ENCODE measurements around the gene CCDC30. TPM values are rescaled to one million over a fixed set of nuclear protein-coding genes. Genes with fewer than 3 reads are reported as not detected.

Gene CCDC30
- total and polyA plus RNA-seq, 5 donors from 2014 or later = 0.40 to 6.1 (median 1.3) TPM

GRCh38 chr1:42422737-42423136, 40.3 kb upstream of the CCDC30 start:
- Mint-ChIP-seq H3K27me3 (peaks cover 18% of the 10 kb centered on the region), H3K9me3 (peaks cover 0 to 2% (median 0%) of the 10 kb centered on the region in 7 donors), H3K27ac (no peak overlapping the region), H3K4me1 (no peaks in the 10 kb centered on the region), H3K4me3 (no peak overlapping the region), H3K36me3 (no peaks in the 10 kb centered on the region)
- Histone ChIP-seq H3K27me3 (ENCODE audit: control insufficient read depth, insufficient read depth, low read length) (peaks cover 3% of the 10 kb centered on the region), H3K36me3 (ENCODE audit: control insufficient read depth, insufficient read depth, low read length) (no peaks in the 10 kb centered on the region), H3K4me3 (ENCODE audit: low read depth, low read length) (no peak overlapping the region), H3K9me3 (ENCODE audit: control insufficient read depth in 2 of 2, low read length in 2 of 2) (no peaks in the 10 kb centered on the region), H3K4me1 (ENCODE audit: control insufficient read depth, insufficient read depth, low read length, poor library complexity, severe bottlenecking) (no peaks in the 10 kb centered on the region), H3K27ac (ENCODE audit: insufficient read depth, low read length, poor library complexity, severe bottlenecking) (no peak overlapping the region)
- no peak for DNase-seq
- no peak for ATAC-seq (ENCODE audit: low read depth in 2 of 2)

- H3K27me3 Mint-ChIP-seq = peaks cover 18% of the 10 kb centered on the region
- H3K9me3 ChIP-seq (ENCODE audit: control insufficient read depth in 2 of 2, low read length in 2 of 2) = no peaks in the 10 kb centered on the region
- no peak for DNase-seq
- H3K27ac Mint-ChIP-seq = no peak overlapping the region
- no peak overlapping the region for H3K4me3 Mint-ChIP-seq
- no peak for ATAC-seq (ENCODE audit: low read depth in 2 of 2)
- H3K4me1 Mint-ChIP-seq = no peaks in the 10 kb centered on the region
- H3K27me3 ChIP-seq (ENCODE audit: control insufficient read depth, insufficient read depth, low read length) = peaks cover 3% of the 10 kb centered on the region
- H3K4me3 ChIP-seq (ENCODE audit: low read depth, low read length) = no peak overlapping the region
- no peaks in the 10 kb centered on the region for H3K36me3 Mint-ChIP-seq
- no peak overlapping the region for H3K27ac ChIP-seq (ENCODE audit: insufficient read depth, low read length, poor library complexity, severe bottlenecking)
- H3K36me3 ChIP-seq (ENCODE audit: control insufficient read depth, insufficient read depth, low read length) = no peaks in the 10 kb centered on the region
- no peaks in the 10 kb centered on the region for H3K4me1 ChIP-seq (ENCODE audit: control insufficient read depth, insufficient read depth, low read length, poor library complexity, severe bottlenecking)
- peaks cover 0 to 2% (median 0%) of the 10 kb centered on the region in 7 donors for H3K9me3 Mint-ChIP-seq
Measured at GRCh38 chr1:42423681-42424080, 39.4 kb upstream of the CCDC30 start.

DNA sequence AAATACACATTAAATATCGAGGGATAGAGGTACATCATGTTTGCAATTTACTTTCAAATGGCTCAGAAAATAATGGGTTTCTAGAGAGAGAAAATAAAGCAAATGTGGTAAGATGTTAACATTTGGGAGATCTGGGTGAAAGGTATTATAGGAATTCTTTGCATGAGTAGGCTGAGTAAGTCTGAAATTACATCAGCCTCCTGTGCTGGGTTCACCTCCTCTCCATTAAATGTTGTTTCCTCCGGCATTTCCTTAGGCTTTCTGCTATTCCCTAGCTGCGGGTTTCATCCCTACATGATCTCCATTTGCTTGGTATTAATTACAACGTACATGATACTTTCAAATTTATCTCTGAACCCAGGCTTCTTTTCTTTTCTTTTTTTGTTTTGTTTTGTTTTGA, 38.9 kb upstream of the CCDC30 start:
- Histone ChIP-seq H3K4me3 (ENCODE audit: low read depth, low read length) (no peak overlapping the region), H3K27me3 (ENCODE audit: control insufficient read depth, insufficient read depth, low read length) (peaks cover 3% of the 10 kb centered on the region), H3K36me3 (ENCODE audit: control insufficient read depth, insufficient read depth, low read length) (no peaks in the 10 kb centered on the region), H3K27ac (ENCODE audit: insufficient read depth, low read length, poor library complexity, severe bottlenecking) (no peak overlapping the region), H3K9me3 (ENCODE audit: control insufficient read depth in 2 of 2, low read length in 2 of 2) (no peaks in the 10 kb centered on the region), H3K4me1 (ENCODE audit: control insufficient read depth, insufficient read depth, low read length, poor library complexity, severe bottlenecking) (no peaks in the 10 kb centered on the region)
- Mint-ChIP-seq H3K27ac (no peak overlapping the region), H3K4me3 (no peak overlapping the region), H3K4me1 (no peaks in the 10 kb centered on the region), H3K9me3 (peaks cover 0 to 2% (median 0%) of the 10 kb centered on the region in 7 donors), H3K27me3 (peaks cover 18% of the 10 kb centered on the region), H3K36me3 (no peaks in the 10 kb centered on the region)
- ATAC-seq (ENCODE audit: low read depth in 2 of 2) (no peak), DNase-seq (no peak)

DNA sequence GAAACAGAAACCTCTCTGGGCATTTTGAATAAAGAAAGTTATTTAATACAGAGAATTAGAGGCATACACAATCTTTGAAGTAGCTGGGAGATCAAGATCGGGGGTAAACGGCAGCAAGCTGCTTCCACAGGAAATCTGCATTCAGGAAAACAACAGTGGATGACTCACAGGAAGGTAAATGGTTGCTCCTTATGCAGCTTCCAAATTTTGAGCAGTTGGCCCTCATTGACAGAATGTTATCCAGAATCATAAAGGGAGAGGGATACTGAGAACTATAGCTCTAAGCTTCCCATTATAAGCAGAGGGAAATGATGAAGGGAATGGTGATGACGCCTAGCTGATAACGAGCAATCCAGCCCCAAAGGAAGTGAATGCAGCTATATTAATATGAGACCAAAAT, 35.8 kb upstream of the CCDC30 start:
- Mint-ChIP-seq H3K9me3 (peaks cover 0 to 2% (median 0%) of the 10 kb centered on the region in 7 donors), H3K36me3 (no peaks in the 10 kb centered on the region), H3K4me1 (no peaks in the 10 kb centered on the region), H3K4me3 (no peak overlapping the region), H3K27me3 (peaks cover 13% of the 10 kb centered on the region), H3K27ac (no peak overlapping the region)
- Histone ChIP-seq H3K27me3 (ENCODE audit: control insufficient read depth, insufficient read depth, low read length) (peaks cover 3% of the 10 kb centered on the region), H3K4me3 (ENCODE audit: low read depth, low read length) (no peak overlapping the region), H3K36me3 (ENCODE audit: control insufficient read depth, insufficient read depth, low read length) (no peaks in the 10 kb centered on the region), H3K27ac (ENCODE audit: insufficient read depth, low read length, poor library complexity, severe bottlenecking) (no peak overlapping the region), H3K9me3 (ENCODE audit: control insufficient read depth in 2 of 2, low read length in 2 of 2) (no peaks in the 10 kb centered on the region), H3K4me1 (ENCODE audit: control insufficient read depth, insufficient read depth, low read length, poor library complexity, severe bottlenecking) (no peaks in the 10 kb centered on the region)
- ATAC-seq (ENCODE audit: low read depth in 2 of 2) (no peak), DNase-seq (no peak)

GRCh38 chr1:42429603-42430002, 33.5 kb upstream of the CCDC30 start:
- no peak overlapping the region for H3K4me3 ChIP-seq (ENCODE audit: low read depth, low read length)
- H3K9me3 ChIP-seq (ENCODE audit: control insufficient read depth in 2 of 2, low read length in 2 of 2) = no peaks in the 10 kb centered on the region
- H3K27me3 ChIP-seq (ENCODE audit: control insufficient read depth, insufficient read depth, low read length) = no peaks in the 10 kb centered on the region
- Mint-ChIP-seq H3K27me3 (peaks cover 9% of the 10 kb centered on the region), H3K9me3 (peaks cover 0 to 2% (median 0%) of the 10 kb centered on the region in 7 donors), H3K4me1 (no peaks in the 10 kb centered on the region), H3K4me3 (no peak overlapping the region), H3K36me3 (no peaks in the 10 kb centered on the region), H3K27ac (no peak overlapping the region)
- no peak overlapping the region for H3K27ac ChIP-seq (ENCODE audit: insufficient read depth, low read length, poor library complexity, severe bottlenecking)
- H3K36me3 ChIP-seq (ENCODE audit: control insufficient read depth, insufficient read depth, low read length) = no peaks in the 10 kb centered on the region
- H3K4me1 ChIP-seq (ENCODE audit: control insufficient read depth, insufficient read depth, low read length, poor library complexity, severe bottlenecking) = no peaks in the 10 kb centered on the region
- DNase-seq = no peak
- no peak for ATAC-seq (ENCODE audit: low read depth in 2 of 2)

DNA sequence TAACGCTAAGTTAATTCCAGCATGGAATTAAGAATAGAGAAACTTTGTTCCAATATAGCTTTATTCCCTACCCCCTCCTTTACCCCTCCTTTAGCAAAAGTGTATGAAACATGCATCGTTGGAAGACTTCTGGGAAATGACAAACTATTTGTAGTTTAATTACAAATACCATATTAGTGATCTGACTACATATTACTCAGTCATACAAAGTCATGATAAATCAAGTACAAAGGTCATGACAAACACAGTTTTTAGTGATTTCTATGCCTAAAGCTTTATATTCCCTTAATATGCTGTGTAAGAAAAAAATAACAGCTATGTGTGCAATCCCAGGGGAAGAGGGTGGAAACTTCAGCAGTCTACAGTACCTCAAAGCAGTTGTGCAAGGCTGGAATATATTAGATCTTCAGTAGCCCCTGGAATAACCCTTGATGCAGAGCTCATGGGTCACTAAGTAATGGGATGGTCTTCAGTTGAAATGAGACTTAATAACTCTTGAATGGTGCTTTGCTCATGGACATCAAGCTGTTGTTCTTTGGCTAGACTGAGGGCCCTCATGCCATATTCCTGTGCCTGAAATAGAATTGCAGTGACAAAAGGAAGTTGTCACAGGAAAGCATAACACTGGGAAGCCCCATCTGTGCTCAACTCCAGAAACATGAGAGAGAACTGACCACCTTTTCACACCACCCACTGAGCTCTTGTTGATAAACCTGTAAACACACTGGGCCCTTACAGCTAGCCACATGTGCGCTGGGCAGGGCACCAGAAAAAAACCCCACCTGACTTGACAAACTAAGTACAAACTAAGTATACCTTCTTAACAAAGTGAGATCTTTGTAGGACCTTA, 32.6 kb upstream of the CCDC30 start:
- peaks cover 8% of the 10 kb centered on the region for H3K27me3 Mint-ChIP-seq
- H3K4me1 ChIP-seq (ENCODE audit: control insufficient read depth, insufficient read depth, low read length, poor library complexity, severe bottlenecking) = no peaks in the 10 kb centered on the region
- H3K27ac Mint-ChIP-seq = no peak overlapping the region

GRCh38 chr1:42431514-42431913, 31.6 kb upstream of the CCDC30 start:
- Mint-ChIP-seq H3K36me3 (no peaks in the 10 kb centered on the region), H3K27me3 (peaks cover 16% of the 10 kb centered on the region), H3K9me3 (no peaks in the 10 kb centered on the region), H3K4me1 (no peaks in the 10 kb centered on the region), H3K27ac (no peak overlapping the region), H3K4me3 (no peak overlapping the region)
- ATAC-seq (ENCODE audit: low read depth in 2 of 2) (no peak), DNase-seq (no peak)
- H3K27me3 ChIP-seq (ENCODE audit: control insufficient read depth, insufficient read depth, low read length) = no peaks in the 10 kb centered on the region
- H3K9me3 ChIP-seq (ENCODE audit: control insufficient read depth in 2 of 2, low read length in 2 of 2) = no peaks in the 10 kb centered on the region
- no peaks in the 10 kb centered on the region for H3K36me3 ChIP-seq (ENCODE audit: control insufficient read depth, insufficient read depth, low read length)
- no peak overlapping the region for H3K27ac ChIP-seq (ENCODE audit: insufficient read depth, low read length, poor library complexity, severe bottlenecking)
- H3K4me3 ChIP-seq (ENCODE audit: low read depth, low read length) = no peak overlapping the region
- H3K4me1 ChIP-seq (ENCODE audit: control insufficient read depth, insufficient read depth, low read length, poor library complexity, severe bottlenecking) = no peaks in the 10 kb centered on the region

More for the DNA sequence above, 32.6 kb upstream of the CCDC30 start:
- DNase-seq = no peak
- Histone ChIP-seq H3K9me3 (ENCODE audit: control insufficient read depth in 2 of 2, low read length in 2 of 2) (no peaks in the 10 kb centered on the region), H3K36me3 (ENCODE audit: control insufficient read depth, insufficient read depth, low read length) (no peaks in the 10 kb centered on the region), H3K27me3 (ENCODE audit: control insufficient read depth, insufficient read depth, low read length) (no peaks in the 10 kb centered on the region), H3K4me3 (ENCODE audit: low read depth, low read length) (no peak overlapping the region), H3K27ac (ENCODE audit: insufficient read depth, low read length, poor library complexity, severe bottlenecking) (no peak overlapping the region)
- Mint-ChIP-seq H3K9me3 (peaks cover 0 to 2% (median 0%) of the 10 kb centered on the region in 7 donors), H3K4me3 (no peak overlapping the region), H3K36me3 (no peaks in the 10 kb centered on the region), H3K4me1 (no peaks in the 10 kb centered on the region)
- no peak for ATAC-seq (ENCODE audit: low read depth in 2 of 2)

DNA sequence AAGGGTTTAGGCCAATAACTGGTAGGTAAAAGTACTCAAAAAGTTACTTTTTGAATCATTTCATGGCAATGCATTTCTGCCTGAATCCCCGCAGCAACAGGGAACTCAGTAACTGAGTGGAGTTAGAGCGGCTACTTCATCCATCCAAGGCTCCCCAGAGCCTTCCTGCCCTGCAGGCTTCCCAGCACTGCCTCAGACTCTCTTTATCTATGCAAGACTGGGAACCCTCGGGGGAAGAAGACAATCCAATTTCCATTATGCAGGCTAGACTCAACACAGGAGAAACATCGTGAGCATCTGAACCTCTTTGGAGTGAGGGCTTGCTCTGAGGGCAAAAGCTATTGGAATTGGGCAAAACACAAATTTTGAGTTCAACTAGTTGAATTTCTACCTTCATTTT, 30.4 kb upstream of the CCDC30 start:
- Histone ChIP-seq H3K9me3 (ENCODE audit: control insufficient read depth in 2 of 2, low read length in 2 of 2) (no peaks in the 10 kb centered on the region), H3K36me3 (ENCODE audit: control insufficient read depth, insufficient read depth, low read length) (no peaks in the 10 kb centered on the region), H3K27ac (ENCODE audit: insufficient read depth, low read length, poor library complexity, severe bottlenecking) (no peak overlapping the region), H3K4me3 (ENCODE audit: low read depth, low read length) (no peak overlapping the region), H3K27me3 (ENCODE audit: control insufficient read depth, insufficient read depth, low read length) (no peaks in the 10 kb centered on the region), H3K4me1 (ENCODE audit: control insufficient read depth, insufficient read depth, low read length, poor library complexity, severe bottlenecking) (no peaks in the 10 kb centered on the region)
- ATAC-seq (ENCODE audit: low read depth in 2 of 2) (no peak), DNase-seq (no peak)
- H3K27ac Mint-ChIP-seq = no peak overlapping the region
- no peak overlapping the region for H3K4me3 Mint-ChIP-seq
- H3K9me3 Mint-ChIP-seq = no peaks in the 10 kb centered on the region
- no peaks in the 10 kb centered on the region for H3K36me3 Mint-ChIP-seq
- H3K27me3 Mint-ChIP-seq = peaks cover 18% of the 10 kb centered on the region
- H3K4me1 Mint-ChIP-seq = no peaks in the 10 kb centered on the region
